Osteoblast (primary cell): ENCODE data around the gene MLH1. TPM values are rescaled to one million over a fixed set of nuclear protein-coding genes. Genes with fewer than 3 reads are reported as not detected.
"Not testable (repeated sequence)": the region's sequence is repeated elsewhere in the genome, so short reads cannot be mapped to it uniquely, and the experiment has no call there.

Experiments
- DNase-seq: peaks from one replicate; pipeline ENCODE4 v3.0.0; 2011; ENCODE audit warnings: low spot score, mixed read lengths; ENCODE audit not compliant: insufficient read length; ENCODE audit errors: missing footprints
- H2AFZ ChIP-seq: 2 replicates; pipeline ENCODE4 v1.6.0; 2011; ENCODE audit warnings: mild to moderate bottlenecking, low read length
- H3K27ac ChIP-seq: 2 replicates; pipeline ENCODE4 v1.5.1; 2011; ENCODE audit warnings: mild to moderate bottlenecking, low read depth, low read length, moderate library complexity
- H3K27me3 ChIP-seq: 2 replicates; pipeline ENCODE4 v1.6.0; 2012; ENCODE audit warnings: mild to moderate bottlenecking, control low read depth, inconsistent platforms, low read length, moderate library complexity; ENCODE audit not compliant: insufficient read depth
- H3K36me3 ChIP-seq: 2 replicates; pipeline ENCODE4 v1.5.1; 2011; ENCODE audit warnings: mild to moderate bottlenecking, low read length, control low read depth, moderate library complexity; ENCODE audit not compliant: insufficient read depth
- H3K4me1 ChIP-seq: 2 replicates; pipeline ENCODE4 v1.5.1; 2011; ENCODE audit warnings: mild to moderate bottlenecking, low read length, control low read depth, moderate library complexity; ENCODE audit not compliant: insufficient read depth
- H3K4me2 ChIP-seq: 2 replicates; pipeline ENCODE4 v1.6.0; 2011; ENCODE audit warnings: mild to moderate bottlenecking, low read length; ENCODE audit not compliant: insufficient read depth
- H3K4me3 ChIP-seq: fragments of 200-600 bp; sonication (generic); 3 replicates; pipeline ENCODE4 v1.5.1; 2012; ENCODE audit warnings: mild to moderate bottlenecking, low read length, inconsistent platforms; ENCODE audit not compliant: insufficient read depth
- H3K79me2 ChIP-seq: 2 replicates; pipeline ENCODE4 v1.6.0; 2012; ENCODE audit warnings: mild to moderate bottlenecking, low read length, control low read depth, inconsistent platforms; ENCODE audit not compliant: insufficient read depth
- H3K9me3 ChIP-seq: 2 replicates; pipeline ENCODE4 v1.5.1; 2011; ENCODE audit warnings: low read depth, low read length, control low read depth
- H4K20me1 ChIP-seq: 2 replicates; pipeline ENCODE4 v1.6.0; 2012; ENCODE audit warnings: mild to moderate bottlenecking, low read length, control low read depth; ENCODE audit not compliant: insufficient read depth
- total RNA-seq: library from RNA; depleted of rRNA; stranded (reverse); fragments of >200 nt; gene quantifications from 2 replicates; pipeline ENCODE4 v1.2.3, GENCODE V29; 2012
- TF ChIP-seq, protein P1 (sequence below): IDR thresholded peaks from 2 replicates; pipeline ENCODE4 v1.5.1; 2011; ENCODE audit warnings: mild to moderate bottlenecking, low read depth, low read length, moderate library complexity; ENCODE audit errors: extremely low read depth

MLH1 gene
- total RNA-seq, 1 donor: 53.6 TPM

DNA sequence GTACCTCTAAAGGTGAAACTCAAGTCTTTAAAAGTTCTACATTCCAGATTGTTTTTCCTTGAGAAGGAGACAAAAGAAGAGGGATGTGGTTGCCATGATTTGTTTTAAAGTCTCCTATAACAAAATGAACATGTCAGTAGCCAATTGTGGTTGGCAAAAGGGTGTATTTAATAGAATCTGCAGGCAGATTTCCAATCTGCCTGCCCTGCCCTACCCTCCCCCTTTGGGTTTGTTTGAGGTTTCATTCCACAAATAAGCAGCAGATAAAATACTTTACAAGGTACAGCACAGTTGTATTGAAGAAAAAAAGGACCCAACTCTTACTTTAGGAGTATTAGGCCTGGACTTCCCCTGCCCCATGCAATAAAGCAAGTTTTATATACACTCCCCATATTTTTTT, 59.5 kb downstream of the MLH1 start:
- no peaks in the 10 kb centered on the region for H4K20me1 ChIP-seq
- H3K27ac ChIP-seq: no peak overlapping the region
- TF ChIP-seq, protein P1, sequence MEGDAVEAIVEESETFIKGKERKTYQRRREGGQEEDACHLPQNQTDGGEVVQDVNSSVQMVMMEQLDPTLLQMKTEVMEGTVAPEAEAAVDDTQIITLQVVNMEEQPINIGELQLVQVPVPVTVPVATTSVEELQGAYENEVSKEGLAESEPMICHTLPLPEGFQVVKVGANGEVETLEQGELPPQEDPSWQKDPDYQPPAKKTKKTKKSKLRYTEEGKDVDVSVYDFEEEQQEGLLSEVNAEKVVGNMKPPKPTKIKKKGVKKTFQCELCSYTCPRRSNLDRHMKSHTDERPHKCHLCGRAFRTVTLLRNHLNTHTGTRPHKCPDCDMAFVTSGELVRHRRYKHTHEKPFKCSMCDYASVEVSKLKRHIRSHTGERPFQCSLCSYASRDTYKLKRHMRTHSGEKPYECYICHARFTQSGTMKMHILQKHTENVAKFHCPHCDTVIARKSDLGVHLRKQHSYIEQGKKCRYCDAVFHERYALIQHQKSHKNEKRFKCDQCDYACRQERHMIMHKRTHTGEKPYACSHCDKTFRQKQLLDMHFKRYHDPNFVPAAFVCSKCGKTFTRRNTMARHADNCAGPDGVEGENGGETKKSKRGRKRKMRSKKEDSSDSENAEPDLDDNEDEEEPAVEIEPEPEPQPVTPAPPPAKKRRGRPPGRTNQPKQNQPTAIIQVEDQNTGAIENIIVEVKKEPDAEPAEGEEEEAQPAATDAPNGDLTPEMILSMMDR: no peak
- no peak overlapping the region for H3K4me3 ChIP-seq
- no peaks in the 10 kb centered on the region for H3K27me3 ChIP-seq
- H3K4me2 ChIP-seq: no peak overlapping the region
- H3K9me3 ChIP-seq: no peaks in the 10 kb centered on the region
- peaks cover 78% of the 10 kb centered on the region for H3K36me3 ChIP-seq
- H3K79me2 ChIP-seq: peaks cover 2% of the 10 kb centered on the region
- no peak overlapping the region for H2AFZ ChIP-seq
- H3K4me1 ChIP-seq: peaks cover 37% of the 10 kb centered on the region
- no peak for DNase-seq

DNA sequence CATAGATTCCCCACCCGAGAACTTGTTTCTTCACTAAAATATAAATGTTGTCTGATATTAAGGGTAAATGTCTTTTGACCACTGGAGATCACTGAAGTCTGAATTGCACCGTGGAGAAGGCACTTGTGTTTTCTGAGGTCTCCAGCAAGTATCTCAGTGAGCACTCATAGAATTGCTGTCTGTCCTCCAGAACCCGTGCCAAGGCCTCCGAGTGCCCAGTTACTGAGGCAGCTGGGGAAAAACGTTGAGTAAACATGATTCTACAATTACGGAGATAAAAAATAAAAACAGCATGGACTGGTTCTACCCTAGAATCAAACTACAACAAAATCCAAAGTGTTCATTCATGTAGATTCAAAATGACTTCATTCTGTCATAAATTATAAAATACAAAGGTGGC, 60.0 kb downstream of the MLH1 start:
- TF ChIP-seq, protein P1: no peak
- Histone ChIP-seq H3K27ac (peak overlapping the region; percentile 94), H3K4me3 (no peak overlapping the region), H3K36me3 (peaks cover 78% of the 10 kb centered on the region), H3K79me2 (peaks cover 2% of the 10 kb centered on the region), H3K27me3 (no peaks in the 10 kb centered on the region), H2AFZ (no peak overlapping the region), H3K4me1 (peaks cover 37% of the 10 kb centered on the region), H3K9me3 (no peaks in the 10 kb centered on the region), H3K4me2 (no peak overlapping the region), H4K20me1 (no peaks in the 10 kb centered on the region)
- DNase-seq: no peak

DNA sequence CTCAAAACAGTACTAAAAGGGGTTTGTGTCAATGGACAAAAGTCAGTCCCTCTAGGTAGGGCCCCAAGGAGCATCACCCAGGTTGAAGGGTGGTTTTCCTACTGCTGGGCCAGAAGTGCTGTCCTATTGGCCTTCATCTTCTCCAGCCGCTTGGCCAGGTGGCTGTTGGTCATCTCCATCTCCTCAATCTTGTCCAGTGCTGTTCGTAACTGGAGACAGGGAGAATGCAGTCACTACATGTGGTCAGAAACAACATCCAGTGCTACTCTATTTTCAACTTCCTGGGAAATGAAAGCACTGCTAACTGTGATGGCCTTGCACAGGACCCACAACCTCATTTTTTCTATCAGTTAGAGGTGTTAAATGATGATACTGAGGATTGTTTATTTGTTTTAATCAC, 60.4 kb downstream of the MLH1 start:
- no peak for DNase-seq
- TF ChIP-seq, protein P1: no peak
- Histone ChIP-seq H3K36me3 (peaks cover 77% of the 10 kb centered on the region), H3K79me2 (peaks cover 2% of the 10 kb centered on the region), H3K27ac (peak overlapping the region; percentile 94), H3K4me1 (peaks cover 37% of the 10 kb centered on the region), H4K20me1 (no peaks in the 10 kb centered on the region), H3K4me2 (peak overlapping the region; percentile 20), H2AFZ (no peak overlapping the region), H3K4me3 (peak overlapping the region; percentile 11), H3K27me3 (no peaks in the 10 kb centered on the region), H3K9me3 (no peaks in the 10 kb centered on the region)

DNA sequence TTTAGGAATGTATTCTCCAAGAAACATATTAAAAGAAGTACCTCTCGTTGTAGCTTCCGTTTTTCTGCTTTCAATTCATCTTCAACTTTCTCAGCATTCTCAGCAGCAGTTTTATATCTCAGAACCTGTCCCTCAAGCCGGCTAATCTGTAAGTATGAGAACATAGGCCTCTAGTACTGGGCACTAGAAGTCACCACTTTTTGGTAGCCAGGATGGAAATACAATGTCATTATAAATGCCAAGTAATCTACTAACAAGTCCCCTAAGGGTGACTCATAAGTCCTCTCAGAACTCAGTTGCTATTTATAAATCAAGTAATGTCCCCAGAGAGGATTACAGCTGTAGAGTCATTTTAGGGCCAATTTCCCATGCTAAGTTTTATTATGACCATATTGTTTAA, 61.1 kb downstream of the MLH1 start:
- Histone ChIP-seq H3K36me3 (peaks cover 73% of the 10 kb centered on the region), H2AFZ (no peak overlapping the region)
- peak; percentile 92 for DNase-seq

DNA sequence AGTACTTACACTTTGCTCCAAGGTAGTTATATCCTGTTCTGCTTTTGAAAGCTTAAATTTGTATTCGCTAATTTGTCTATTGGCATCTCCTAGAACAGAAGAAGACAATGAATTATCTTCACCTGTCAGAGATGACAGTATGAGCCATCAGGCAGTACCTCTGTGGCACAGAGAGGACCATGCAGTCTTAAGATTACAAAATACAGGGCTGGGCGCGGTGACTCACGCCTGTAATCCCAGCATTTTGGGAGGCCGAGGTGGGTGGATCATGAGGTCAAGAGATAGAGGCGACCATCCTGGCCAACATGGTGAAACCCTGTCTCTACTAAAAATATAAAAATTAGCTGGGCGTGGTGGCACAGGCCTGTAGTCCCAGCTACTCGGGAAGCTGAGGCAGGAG, 61.8 kb downstream of the MLH1 start:
- H3K9me3 ChIP-seq, H3K4me3 ChIP-seq, H3K27me3 ChIP-seq, DNase-seq, H2AFZ ChIP-seq, H3K79me2 ChIP-seq, H4K20me1 ChIP-seq: not testable (repeated sequence)
- H3K27ac ChIP-seq: peak overlapping the region; percentile 94
- peaks cover 26% of the 10 kb centered on the region for H3K4me1 ChIP-seq
- H3K36me3 ChIP-seq: peaks cover 66% of the 10 kb centered on the region
- H3K4me2 ChIP-seq: peak overlapping the region; percentile 20

More for the DNA sequence above, 61.1 kb downstream of the MLH1 start:
- Histone ChIP-seq H3K79me2 (peaks cover 2% of the 10 kb centered on the region), H3K27ac (peak overlapping the region; percentile 94), H3K4me2 (peak overlapping the region; percentile 20), H3K4me3 (no peak overlapping the region), H4K20me1 (no peaks in the 10 kb centered on the region), H3K4me1 (peaks cover 33% of the 10 kb centered on the region), H3K27me3 (no peaks in the 10 kb centered on the region), H3K9me3 (no peaks in the 10 kb centered on the region)
- TF ChIP-seq, protein P1: no peak
